GM18909 (cell line): ENCODE measurements around the gene RIC1.
"Not testable (repeated sequence)": the region's sequence is repeated elsewhere in the genome, so short reads cannot be mapped to it uniquely, and the experiment has no call there.

Source experiments
- ATAC-seq: cut with Tn5 transposase; IDR thresholded peaks from one replicate; pipeline ENCODE4 v1.9.1; 2021; ENCODE audit warnings: mild to moderate bottlenecking; ENCODE audit not compliant: unreplicated experiment, poor library complexity

The RIC1 gene

GRCh38 chr9:5667391-5667790 lies 38.5 kb downstream of the RIC1 start:
- ATAC-seq: no peak

DNA sequence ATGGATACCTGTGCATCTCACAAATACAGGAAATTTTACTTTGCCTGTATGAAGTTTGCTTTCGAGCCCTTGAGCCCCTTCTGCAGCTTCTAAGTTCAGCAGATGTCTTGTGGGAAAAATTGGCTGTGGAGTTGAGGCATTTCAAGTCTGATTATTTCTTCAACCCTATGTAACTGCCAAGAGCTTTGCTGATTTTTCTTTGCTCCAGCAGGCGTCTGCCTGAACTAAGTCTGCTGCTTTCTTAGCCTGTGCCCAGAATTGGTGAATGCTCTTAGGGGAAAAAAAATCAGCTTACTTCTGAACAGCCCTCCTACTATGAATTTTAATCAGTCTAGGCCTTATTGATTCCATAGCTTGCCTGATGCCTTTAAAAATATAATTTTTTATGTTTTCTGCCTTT lies 41.2 kb downstream of the RIC1 start:
- ATAC-seq: no peak

DNA sequence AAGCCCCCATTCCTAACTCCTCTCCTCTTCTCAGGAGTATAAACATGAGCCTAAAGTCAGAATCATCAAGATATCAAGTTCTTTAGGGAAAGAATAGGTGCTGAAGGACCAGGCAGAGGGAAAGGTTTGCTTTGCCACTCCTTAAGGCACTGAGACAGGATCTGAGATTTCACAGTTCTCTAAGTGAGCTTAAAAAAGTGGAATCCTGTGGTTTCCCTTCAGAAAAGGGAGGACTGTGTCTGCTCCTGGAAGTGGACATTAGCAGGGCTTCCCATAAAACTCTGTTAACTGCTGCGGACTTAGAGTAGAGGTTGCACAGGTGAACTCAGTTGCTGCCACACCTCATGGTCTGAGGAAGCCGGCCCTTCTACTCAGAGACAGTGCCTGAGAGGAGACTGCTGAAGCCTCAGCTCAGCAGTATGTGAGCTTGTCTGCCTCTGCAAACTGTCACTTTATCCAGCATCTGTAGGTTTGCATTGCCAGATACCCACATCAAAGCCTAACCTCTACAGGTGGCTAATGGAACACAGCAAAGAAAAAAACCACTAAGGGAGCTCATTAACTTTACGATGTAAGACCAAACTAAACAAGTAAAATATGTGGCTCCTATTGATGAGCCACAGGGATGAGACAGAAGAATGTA lies 42.9 kb downstream of the RIC1 start:
- ATAC-seq: no peak

DNA sequence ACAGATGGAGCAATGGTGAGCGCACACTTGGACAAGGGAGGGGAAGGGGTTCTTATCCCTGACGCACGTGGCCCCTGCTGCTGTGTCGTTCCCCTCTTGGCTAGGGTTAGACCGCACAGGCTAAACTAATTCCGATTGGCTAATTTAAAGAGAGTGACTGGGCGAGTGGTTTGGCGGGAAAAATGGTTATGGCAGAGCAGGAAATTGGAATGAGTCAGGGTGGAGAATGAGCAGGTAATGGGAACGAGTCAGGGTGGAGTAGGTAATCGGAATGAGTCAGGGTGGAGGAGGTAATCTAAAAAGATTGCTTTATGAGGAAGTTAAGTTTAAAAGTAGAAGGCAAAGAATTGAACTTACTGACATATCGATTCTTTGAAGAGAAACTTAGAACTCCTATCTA lies 46.1 kb downstream of the RIC1 start:
- ATAC-seq: not testable (repeated sequence)

- ATAC-seq: not testable (repeated sequence)
These were observed 54.7 kb downstream of the RIC1 start for GRCh38 chr9:5683591-5683990.

DNA sequence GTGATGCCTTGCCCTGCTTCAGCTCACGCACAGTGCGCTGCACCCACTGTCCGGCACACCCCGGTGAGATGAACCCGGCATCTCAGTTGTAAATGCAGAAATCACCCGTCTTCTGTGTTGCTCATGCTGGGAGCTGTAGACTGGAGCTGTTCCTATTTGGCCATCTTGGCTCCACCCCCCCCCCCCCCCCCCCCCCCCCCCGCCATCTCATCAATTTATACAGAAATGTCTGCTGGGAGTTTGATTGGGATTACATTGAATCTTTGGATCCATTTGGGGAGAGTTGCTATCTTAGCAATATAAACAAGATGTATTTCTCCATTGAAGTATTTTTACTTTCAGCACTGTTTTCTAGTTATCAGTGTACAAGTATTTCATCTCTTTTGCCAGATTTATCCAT lies 55.2 kb downstream of the RIC1 start:
- no peak for ATAC-seq

- ATAC-seq: no peak
These were observed 59.2 kb downstream of the RIC1 start for GRCh38 chr9:5688109-5688508.

GRCh38 chr9:5690278-5690677 lies 61.4 kb downstream of the RIC1 start:
- no peak for ATAC-seq

DNA sequence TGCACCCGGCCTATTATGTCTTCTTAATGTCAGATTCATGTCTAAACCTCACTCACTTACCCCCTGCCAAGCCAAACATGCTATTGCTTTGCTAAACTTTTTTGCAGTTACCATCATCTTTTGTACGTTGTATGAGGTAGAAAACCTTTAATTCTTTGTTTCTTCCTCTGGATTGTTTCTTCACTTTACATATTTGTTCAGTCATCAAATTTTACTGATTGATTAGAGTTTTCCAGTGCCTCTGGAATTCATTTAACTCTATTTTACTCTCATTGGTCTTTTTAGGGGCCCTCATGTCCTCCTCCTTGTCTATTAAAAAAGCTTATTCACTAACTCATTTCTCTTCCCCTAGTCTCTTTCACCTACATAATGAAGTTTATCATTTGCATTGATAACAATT lies 67.0 kb downstream of the RIC1 start:
- no peak for ATAC-seq

- no peak for ATAC-seq
These were observed 68.0 kb downstream of the RIC1 start for GRCh38 chr9:5696884-5697283.

GRCh38 chr9:5698004-5698403 lies 69.1 kb downstream of the RIC1 start:
- no peak for ATAC-seq

GRCh38 chr9:5698810-5699556 lies 70.1 kb downstream of the RIC1 start:
- ATAC-seq: no peak

DNA sequence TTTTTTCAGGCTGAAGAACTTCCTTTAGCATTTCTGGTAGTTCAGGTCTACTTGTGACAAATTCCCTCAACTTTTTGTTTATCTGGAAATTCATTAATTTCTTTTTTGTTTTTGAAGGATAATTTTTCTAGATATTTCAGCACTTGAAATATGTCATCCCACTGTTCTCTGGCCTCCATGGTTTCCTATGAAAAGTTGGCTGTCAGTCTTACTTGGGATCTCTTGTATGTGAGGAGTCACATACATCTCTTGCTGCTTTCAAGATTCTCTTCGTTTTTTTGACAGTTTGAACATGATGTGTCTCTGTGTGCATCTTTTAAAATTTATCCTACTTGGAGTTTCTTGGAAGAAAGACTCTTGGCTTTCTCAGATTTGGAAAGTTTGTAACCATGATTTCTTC lies 79.5 kb downstream of the RIC1 start:
- no peak for ATAC-seq

GRCh38 chr9:5712651-5713390 lies 83.9 kb downstream of the RIC1 start:
- no peak for ATAC-seq

- no peak for ATAC-seq
These were observed 85.8 kb downstream of the RIC1 start for GRCh38 chr9:5714501-5715401.

- ATAC-seq: no peak
These were observed 86.7 kb downstream of the RIC1 start for GRCh38 chr9:5715548-5716127.

GRCh38 chr9:5717434-5717833 lies 88.5 kb downstream of the RIC1 start:
- not testable (repeated sequence) for ATAC-seq

DNA sequence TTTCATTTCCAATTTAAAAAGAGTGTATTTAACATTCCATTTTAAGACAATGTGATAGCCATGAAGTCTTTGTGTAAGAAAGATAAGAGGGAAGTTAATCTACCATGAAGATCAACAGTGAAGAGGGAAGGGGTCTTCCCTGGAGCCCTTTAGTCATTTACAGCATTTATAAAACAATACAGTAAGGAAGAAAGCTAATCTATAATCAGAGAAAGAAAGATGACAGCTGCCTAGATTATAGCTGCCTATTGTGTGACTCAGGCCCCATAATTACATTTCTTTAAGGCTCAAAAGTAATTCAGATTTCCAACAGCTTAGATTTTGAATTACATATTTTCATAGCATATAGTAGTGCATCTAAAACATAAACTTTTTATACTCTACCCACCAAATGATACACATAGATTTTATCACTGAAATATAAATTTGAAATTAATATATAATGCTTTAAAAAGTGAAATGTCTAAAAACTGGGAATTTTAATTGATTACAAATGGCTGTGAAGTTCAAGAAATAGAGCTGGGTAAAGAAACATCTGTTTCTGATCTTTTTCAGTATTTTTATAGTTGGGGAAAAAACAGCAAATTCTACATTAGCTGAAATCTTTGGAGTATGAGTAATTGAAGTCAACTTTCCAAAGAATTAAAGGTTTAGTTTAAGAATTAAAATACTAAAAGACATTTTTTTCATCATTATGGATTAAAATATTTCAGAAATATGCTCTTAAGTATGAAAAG lies 89.6 kb downstream of the RIC1 start:
- ATAC-seq: no peak
